ENCODE results near the gene AMD1. TPM values are rescaled to one million over a fixed set of nuclear protein-coding genes. Genes with fewer than 3 reads are reported as not detected.

AMD1 gene
- total and polyA plus RNA-seq, 8 donors, result 11.3 to 30.1 (median 24.5) TPM

DNA sequence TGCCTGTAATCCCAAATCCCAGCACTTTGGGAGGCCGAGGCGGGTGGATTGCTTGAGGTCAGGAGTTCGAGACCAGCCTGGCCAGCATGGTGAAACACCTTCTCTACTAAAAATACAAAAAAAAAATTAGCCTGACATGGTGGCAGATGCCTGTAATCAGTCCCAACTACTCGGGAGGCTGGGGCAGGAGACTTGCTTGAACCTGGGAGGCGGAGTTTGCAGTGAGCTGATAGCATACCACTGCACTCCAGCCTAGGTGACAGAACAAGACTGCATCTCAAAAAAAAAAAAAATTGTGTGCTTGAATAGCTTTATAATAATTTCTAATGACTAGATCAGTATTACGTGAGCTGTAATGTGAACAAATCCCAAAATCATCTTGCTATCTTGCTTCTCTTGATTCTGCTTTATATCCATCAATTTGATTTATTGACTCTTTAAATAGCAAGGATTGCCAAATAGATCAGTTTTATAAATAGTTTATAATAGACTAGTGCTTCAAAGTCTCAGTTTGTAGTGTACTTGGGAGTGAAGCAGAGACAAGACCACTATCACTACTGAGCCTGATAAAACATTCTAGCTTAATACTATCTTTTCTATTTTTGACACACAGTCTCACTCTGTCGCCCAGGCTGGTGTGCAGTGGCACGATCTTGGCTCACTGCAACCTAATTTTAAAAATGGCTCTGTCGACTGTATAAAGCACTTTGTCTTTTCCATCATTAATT, 7.1 kb downstream of the AMD1 start:
- FAIRE-seq (no peak), DNase-seq (no peak), ATAC-seq (no peak)
- Histone ChIP-seq H3K4me3 (no peak overlapping the region), H3K36me3 (no peaks in the 10 kb centered on the region), H3K27me3 (no peaks in the 10 kb centered on the region), H3K27ac (no peak overlapping the region), H3K4me1 (peaks cover 24 to 50% (median 40%) of the 10 kb centered on the region in 3 donors), H3K9me3 (no peaks in the 10 kb centered on the region)
- intact Hi-C loops (cut with DNase I), result no loop called here
- TF ChIP-seq, protein P1, sequence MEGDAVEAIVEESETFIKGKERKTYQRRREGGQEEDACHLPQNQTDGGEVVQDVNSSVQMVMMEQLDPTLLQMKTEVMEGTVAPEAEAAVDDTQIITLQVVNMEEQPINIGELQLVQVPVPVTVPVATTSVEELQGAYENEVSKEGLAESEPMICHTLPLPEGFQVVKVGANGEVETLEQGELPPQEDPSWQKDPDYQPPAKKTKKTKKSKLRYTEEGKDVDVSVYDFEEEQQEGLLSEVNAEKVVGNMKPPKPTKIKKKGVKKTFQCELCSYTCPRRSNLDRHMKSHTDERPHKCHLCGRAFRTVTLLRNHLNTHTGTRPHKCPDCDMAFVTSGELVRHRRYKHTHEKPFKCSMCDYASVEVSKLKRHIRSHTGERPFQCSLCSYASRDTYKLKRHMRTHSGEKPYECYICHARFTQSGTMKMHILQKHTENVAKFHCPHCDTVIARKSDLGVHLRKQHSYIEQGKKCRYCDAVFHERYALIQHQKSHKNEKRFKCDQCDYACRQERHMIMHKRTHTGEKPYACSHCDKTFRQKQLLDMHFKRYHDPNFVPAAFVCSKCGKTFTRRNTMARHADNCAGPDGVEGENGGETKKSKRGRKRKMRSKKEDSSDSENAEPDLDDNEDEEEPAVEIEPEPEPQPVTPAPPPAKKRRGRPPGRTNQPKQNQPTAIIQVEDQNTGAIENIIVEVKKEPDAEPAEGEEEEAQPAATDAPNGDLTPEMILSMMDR (IDR thresholded peaks at IDR 0.05), result no peak
- WGBS, 2 donors, result 55 to 59% methylated on average over 9 of the region's 9 CpGs

DNA sequence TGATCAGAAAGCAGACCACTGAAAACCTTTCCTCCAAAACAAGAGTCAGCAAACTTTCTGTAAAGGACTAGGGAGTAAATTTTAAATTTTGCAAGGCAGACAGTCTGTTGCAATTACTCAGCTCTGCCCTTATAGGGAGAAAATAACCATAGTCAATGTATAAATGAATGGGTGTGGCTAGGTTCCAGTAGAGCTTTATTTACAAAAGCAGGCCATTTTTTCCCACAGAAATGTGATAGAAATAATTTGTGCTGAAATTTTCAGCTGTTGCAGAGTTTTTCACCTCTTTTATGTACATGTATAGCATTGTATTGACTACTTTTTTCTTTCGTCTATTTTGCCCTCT, 7.7 kb downstream of the AMD1 start:
- H3K27me3 ChIP-seq, result no peaks in the 10 kb centered on the region
- H3K27ac ChIP-seq, result no peak overlapping the region
- no peak for FAIRE-seq
- no peak for ATAC-seq
- intact Hi-C loops (cut with DNase I), result no loop called here
- H3K9me3 ChIP-seq, result no peaks in the 10 kb centered on the region
- WGBS, 2 donors, result 37 to 43% methylated on average over 1 of the region's 1 CpG
- TF ChIP-seq, protein P1 (IDR thresholded peaks at IDR 0.05), result no peak
- H3K36me3 ChIP-seq, result no peaks in the 10 kb centered on the region
- peaks cover 24 to 46% (median 40%) of the 10 kb centered on the region in 3 donors for H3K4me1 ChIP-seq
- DNase-seq, result no peak
- H3K4me3 ChIP-seq, result no peak overlapping the region

DNA sequence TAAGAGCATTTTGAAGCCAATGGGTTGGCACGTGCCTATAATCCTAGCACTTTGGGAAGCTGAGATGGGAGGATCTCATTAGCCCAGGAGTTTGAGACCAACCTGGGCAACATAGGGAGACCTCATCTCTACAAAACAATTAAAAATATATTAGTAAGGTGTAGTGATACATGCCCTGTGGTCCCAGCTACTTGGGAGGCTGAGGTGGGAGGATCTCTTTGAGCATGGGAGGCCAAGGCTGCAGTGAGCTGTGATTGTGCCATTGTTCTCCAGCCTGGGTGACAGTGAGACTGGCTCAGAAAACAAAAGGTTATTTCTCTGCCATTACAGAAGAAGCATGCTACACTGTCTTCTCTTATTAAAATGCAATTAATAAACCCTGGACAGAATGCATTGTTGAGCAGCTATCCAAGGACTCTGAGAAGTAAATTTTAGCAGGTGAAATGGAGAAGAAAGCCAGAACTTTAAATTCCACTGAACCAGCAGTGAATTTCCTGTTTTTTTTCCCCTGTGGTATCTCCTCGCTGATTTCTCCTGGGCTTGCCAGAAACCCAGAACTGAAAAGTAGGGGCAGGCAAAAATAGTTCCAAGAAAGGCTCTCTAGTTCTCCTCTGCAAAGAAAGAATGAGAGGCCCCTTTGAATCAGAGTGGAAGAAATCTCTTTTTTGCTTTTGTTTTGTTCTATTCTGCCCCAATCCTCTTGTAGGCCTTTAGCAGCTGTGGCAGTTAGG, 8.4 kb downstream of the AMD1 start:
- WGBS, 2 donors, result 80 to 88% methylated on average over 2 of the region's 2 CpGs
- no peak overlapping the region for H3K27ac ChIP-seq
- H3K27me3 ChIP-seq, result no peaks in the 10 kb centered on the region
- TF ChIP-seq, protein P1 (IDR thresholded peaks at IDR 0.05), result no peak
- intact Hi-C loops (cut with DNase I), result no loop called here
- no peak overlapping the region for H3K4me3 ChIP-seq
- H3K9me3 ChIP-seq, result no peaks in the 10 kb centered on the region
- FAIRE-seq (no peak), ATAC-seq (no peak), DNase-seq (no peak)
- no peaks in the 10 kb centered on the region for H3K36me3 ChIP-seq
- peaks cover 24 to 39% (median 37%) of the 10 kb centered on the region in 3 donors for H3K4me1 ChIP-seq

DNA sequence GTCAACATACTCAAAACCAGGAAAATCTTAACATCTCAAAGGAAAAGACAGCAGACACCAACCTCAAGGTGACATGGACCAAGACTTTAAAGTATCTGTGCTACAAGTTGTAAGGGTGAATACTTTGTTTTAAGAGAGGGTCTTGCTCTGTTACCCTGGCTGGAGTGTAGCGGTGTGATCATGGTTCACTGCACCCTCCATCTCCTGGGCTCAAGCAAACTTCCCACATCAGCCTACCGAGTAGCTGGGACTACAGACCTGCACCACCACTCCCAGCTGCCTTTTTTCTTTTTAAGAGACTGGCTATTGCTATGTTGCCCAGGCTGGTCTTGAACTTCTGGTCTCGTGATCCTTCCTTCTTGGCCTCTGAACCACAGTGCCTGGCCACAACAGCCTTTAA, 9.7 kb downstream of the AMD1 start:
- intact Hi-C loops (cut with DNase I), result no loop called here
- ATAC-seq (no peak), DNase-seq (no peak), FAIRE-seq (no peak)
- H3K9me3 ChIP-seq, result no peaks in the 10 kb centered on the region
- no peak overlapping the region for H3K27ac ChIP-seq
- TF ChIP-seq, protein P1 (IDR thresholded peaks at IDR 0.05), result no peak
- H3K4me1 ChIP-seq, result peaks cover 16 to 29% (median 26%) of the 10 kb centered on the region in 3 donors
- no peaks in the 10 kb centered on the region for H3K36me3 ChIP-seq
- WGBS, 2 donors, result 87 to 91% methylated on average over 3 of the region's 3 CpGs
- H3K27me3 ChIP-seq, result no peaks in the 10 kb centered on the region
- no peak overlapping the region for H3K4me3 ChIP-seq

DNA sequence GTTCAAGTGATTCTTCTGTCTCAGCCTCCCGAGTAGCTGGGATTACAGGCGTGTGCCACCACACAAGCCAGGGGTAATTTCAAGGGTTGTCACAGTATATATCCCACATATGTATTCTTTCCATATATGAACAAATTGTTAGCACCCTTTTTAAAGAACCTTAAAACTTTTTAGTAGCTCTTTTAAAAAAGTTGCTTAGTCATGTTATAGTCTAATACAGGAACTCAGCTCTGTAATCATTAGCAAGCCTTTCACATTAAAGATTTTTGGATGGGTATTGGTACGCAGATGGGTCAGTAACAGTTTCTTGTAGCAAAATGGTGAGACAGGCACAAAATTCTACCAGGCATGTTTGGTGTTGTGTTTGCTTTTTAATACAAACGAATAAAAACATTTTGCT, 10.9 kb downstream of the AMD1 start:
- intact Hi-C loops (cut with DNase I), result no loop called here
- FAIRE-seq (no peak), DNase-seq (no peak), ATAC-seq (no peak)
- Histone ChIP-seq H3K9me3 (no peaks in the 10 kb centered on the region), H3K27me3 (no peaks in the 10 kb centered on the region), H3K4me1 (peaks cover 16 to 18% (median 17%) of the 10 kb centered on the region in 3 donors), H3K4me3 (no peak overlapping the region), H3K27ac (no peak overlapping the region), H3K36me3 (peaks cover 0 to 3% (median 0%) of the 10 kb centered on the region in 3 donors)
- TF ChIP-seq, protein P1 (IDR thresholded peaks at IDR 0.05), result no peak
- WGBS, 2 donors, result 79% methylated on average over 4 of the region's 4 CpGs

All from pancreas (tissue), 10 donors.